HL-60/S4 (cell line): Measurements from ENCODE around the gene PCGF3.
"Not testable (repeated sequence)": the region's sequence is repeated elsewhere in the genome, so short reads cannot be mapped to it uniquely, and the experiment has no call there.

ENCODE experiments used
- in situ Hi-C: fragments of 300-500 bp; cut with MboI; formaldehyde crosslinking; loops from 2 replicates; pipeline ENCODE4 v1.14.3; 2022; ENCODE audit warnings: low sequenced_read_pairs

The PCGF3 gene

DNA sequence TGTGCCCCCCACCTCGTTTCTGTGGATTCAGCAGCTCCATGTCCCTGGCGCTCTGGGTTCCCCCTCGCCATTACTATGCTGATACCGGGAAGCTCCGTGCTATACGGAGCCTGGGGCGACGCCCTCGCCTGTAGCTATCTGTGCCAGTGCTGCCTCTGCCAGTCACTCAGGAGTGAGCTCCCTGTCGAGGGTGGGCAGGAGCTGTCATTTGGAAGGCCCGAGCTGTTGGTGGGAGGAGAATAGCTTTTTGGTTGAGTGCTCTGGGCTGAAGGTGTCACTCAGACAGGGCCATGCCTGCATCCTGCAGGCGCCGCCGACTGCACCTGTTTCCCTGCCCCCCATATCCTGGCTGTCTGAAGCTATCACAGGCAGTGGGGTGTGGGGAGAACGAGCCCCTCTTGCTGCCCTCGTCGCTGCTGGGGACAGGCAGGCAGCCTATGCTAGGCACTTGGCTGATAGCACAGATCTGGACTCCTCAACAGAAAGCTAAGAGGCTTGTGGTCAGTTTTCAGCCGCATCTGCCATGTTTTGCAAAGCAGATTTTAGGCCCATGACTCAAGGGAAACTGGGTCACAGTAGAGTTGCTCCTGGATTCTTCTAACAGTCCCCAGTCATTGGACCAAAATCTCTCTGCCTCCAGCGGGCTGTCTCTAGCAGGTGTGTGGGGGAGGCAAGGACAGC, 88.4 kb downstream of the PCGF3 start:
- in situ Hi-C loops: no loop called here

DNA sequence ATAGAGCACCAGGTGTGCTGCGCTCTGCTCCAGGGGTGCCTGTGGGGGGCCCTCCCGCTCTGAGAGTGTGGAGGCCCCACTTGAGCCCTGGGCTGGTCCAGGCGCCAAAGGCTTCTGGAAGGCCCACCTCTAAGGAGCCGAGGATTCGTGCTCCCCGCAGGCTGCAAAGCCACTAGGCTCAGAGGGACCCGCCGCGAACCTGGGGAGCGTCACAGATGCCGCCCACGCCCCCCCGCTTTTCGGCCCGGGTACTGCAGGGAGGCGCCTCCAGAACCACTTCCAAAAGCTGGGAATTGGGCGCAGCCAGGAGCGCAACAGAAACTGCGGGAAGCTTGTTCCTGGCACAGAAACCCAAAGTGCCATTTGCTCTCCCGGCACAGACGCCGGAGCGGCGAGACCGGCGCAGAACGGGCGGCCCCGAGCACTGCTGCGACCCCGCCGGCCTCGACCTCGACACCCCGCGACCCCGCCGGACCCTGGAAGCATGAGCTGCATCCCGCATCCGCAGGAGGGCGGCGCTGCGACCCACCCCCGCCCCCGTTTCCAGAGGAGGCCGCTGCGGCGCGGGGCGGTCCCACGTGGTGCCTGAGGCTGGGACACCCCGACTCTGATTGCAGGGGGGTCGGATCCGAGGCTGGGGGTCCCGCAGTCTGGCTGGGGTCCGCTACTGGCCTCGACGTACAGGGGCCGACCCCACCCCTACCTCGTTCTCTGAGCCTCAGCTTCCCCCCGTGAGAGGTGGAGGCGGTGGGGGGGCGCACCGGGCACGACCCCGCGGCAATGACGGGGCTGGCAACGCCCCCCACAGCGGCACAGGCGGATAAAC, 89.5 kb downstream of the PCGF3 start:
- in situ Hi-C loops: no loop called here

GRCh38 chr4:795726-796119, 90.1 kb downstream of the PCGF3 start:
- in situ Hi-C loops: no loop called here

GRCh38 chr4:796206-796605, 90.6 kb downstream of the PCGF3 start:
- in situ Hi-C loops: no loop called here

DNA sequence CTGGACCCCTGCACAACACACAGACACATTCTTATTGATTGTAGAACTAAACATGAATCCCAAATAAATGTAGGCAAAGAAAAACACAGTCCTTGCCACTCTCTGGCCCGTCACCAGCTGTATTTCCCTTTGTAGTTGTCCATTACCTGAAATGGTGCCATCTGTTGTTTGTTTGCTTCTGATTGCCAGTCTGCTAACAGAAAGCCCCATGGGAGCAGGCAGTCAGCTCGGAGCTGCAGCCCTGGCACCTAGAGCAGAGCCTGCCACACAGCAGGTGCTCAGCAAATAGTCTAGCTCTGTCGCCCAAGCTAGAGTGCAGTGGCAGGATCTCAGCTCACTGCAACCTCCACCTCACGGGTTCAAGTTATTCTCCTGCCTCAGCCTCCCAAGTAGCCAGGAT, 91.4 kb downstream of the PCGF3 start:
- in situ Hi-C loops: no loop called here

DNA sequence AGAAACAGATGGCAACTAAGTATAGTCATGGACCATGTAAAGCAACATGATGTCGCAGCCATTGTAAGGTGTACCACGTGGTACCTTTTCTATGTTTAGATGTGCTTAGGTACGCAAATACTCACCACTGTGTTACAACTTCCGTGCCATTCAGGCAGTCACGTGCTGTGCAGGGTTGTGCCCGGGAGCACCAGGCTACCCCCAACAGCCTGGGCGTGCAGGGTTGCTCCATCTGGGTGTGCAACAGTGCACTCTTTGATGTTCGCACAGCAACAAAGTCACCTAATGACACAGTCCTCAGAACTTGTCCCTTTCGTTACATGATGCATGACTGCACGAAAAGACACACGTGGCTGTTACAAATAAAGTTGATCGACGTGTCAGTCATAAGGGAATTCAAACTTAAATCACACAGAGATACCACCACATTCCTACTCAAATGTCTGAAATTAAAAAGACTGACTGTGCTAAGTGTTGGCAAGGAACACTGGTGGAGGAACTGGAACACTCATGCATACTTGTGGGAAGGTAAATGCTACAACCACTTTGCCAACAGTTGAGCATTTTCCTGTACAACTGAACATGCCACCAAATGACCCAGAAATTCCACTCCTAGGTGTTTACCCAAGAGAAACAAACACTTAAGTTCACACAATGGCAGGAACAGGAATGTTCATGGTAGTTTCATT, 95.9 kb downstream of the PCGF3 start:
- in situ Hi-C loops: no loop called here

DNA sequence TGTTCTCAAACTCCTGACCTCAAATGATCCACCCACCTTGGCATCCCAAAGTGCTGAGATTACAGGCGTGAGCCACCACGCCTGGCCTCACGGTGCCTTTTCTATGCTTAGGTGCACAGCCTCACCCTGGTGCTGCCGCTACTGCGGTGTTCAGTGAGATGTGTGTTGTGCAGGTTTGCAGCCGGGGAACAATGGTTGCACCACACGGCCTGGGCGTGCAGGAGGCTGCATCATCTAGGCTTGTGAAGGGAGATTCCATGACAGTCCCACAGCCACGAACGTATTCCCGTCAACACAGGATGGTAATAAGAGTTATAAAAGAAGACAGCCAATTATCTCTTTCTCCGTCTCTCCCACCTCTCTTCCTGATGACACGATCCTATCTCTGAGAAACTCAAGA, 98.3 kb downstream of the PCGF3 start:
- in situ Hi-C loops: no loop called here

GRCh38 chr4:804804-805203, 99.2 kb downstream of the PCGF3 start:
- in situ Hi-C loops: no loop called here

GRCh38 chr4:806979-807378, 101.3 kb downstream of the PCGF3 start:
- in situ Hi-C loops: not testable (repeated sequence)

GRCh38 chr4:807792-808191, 102.2 kb downstream of the PCGF3 start:
- in situ Hi-C loops: no loop called here

DNA sequence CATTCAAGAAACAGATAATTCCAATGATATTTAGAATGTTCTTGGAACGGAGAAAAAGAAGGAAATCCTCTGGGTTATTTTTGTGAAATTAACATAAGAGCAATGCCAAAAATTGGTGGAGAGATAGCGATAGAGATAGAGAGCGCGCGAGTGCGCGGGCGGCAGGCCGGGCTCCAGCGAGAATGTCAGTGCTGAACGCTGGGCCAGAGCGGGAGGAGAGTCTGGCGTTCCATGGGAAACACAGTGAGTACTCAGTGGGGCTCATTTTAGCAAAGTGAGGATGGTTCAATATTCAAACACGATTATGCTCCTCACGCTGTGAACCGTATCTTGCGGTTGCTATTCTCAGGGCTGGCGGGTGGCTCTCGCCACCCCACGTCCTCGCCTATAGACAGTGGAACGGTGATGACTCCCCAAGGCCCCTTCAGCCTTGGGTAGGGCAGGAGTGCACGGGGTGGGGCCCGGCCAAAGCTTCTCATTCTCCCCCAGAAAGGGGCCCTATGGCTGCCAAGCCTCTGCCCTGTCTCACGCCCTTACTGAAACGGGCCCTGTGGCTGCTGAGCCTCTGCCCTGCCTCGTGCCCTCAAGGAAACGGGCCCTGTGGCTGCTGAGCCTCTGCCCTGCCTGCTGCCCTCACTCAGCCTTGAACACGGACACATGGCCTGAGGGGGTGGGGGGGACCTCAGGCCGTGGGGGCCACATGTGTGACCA, 103.4 kb downstream of the PCGF3 start:
- in situ Hi-C loops: no loop called here

- in situ Hi-C loops: no loop called here
Observed at GRCh38 chr4:813900-814299, 108.3 kb downstream of the PCGF3 start.

GRCh38 chr4:814312-814850, 108.7 kb downstream of the PCGF3 start:
- in situ Hi-C loops: no loop called here

GRCh38 chr4:815464-816146, 110.0 kb downstream of the PCGF3 start:
- in situ Hi-C loops: no loop called here

DNA sequence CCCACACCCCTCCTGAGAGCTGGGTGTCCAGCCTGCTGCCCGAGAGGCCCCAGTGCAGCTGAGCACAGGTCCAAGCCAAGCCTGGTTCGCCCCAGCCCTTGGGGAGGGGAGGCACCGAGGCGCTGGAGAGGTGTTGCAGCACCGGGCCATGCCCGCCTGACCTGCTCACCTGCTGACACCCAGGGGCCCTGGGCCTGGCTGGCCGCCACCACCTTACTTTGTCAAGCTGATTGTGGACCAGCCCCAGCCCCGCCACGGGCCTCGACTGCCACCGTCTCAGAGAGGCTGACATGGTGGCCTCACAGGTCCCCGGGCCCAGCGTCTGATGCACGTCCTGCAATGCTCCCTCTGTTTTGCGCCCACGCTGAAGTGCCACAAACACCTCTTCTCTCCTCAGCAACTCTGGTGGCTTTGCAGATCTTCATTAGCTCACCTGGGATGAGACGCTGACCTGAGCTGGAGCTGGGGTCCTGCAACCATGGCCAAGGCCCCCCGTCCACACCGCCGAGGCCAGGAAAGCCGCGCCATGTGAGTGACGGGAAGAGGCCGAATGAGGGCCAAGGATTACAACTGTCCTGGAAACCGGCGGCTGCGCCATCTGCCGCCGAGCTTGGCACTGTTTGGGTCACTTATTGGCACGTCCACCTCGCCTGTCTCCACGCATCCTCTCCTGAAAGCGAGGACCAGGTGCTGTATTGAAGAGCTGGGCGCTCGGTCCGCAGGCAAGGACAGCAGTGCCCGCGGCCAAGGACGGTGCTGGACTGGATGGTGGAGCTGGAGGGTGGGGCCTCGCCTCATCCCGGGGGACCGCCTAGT, 112.7 kb downstream of the PCGF3 start:
- in situ Hi-C loops: no loop called here

DNA sequence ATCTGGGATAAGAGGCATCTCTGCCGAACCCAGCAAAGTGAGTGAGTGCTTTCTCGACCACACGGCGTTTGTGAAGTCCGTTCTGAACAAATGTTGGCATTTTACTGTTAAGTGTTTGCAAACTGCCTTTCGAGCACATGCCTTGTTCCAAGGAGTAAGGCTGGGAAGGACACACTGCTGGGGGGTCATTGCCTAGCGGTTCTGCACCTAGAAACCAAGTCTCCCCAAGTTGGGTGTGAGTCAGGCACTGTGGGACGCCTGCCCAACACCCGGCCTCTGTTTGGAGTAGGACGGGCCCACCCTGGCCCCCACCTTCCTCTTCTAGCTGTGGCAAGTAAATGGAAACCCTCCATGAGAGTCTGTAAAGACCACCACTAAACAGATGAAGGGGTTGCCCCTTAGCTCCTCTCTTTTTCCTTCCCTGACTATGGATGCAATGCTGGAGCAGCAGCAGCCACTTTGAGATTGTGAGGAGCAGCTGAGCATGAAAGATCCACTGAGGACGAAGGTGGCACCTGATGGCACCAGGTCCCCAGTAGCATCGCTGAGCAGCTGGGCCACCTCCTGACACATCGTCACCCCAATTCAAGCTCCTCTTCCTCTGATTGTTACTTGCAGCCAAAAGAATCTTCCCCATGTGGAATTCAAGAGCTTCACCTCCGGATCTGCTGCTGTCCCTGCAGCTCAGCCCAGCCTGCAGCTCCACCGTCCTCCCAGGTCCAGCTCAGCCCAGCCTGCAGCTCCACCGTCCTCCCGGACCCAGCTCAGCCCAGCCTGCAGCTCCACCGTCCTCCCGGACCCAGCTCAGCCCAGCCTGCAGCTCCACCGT, 114.0 kb downstream of the PCGF3 start:
- in situ Hi-C loops: no loop called here
